GM21737 (cell line): ENCODE data around the gene FBLN7.
"Not testable (repeated sequence)": the region's sequence is repeated elsewhere in the genome, so short reads cannot be mapped to it uniquely, and the experiment has no call there.

Source experiments
- ATAC-seq: cut with Tn5 transposase; IDR thresholded peaks from one replicate; pipeline ENCODE4 v1.9.1; 2021; ENCODE audit warnings: mild to moderate bottlenecking, moderate library complexity; ENCODE audit not compliant: unreplicated experiment

The FBLN7 gene, protein sequence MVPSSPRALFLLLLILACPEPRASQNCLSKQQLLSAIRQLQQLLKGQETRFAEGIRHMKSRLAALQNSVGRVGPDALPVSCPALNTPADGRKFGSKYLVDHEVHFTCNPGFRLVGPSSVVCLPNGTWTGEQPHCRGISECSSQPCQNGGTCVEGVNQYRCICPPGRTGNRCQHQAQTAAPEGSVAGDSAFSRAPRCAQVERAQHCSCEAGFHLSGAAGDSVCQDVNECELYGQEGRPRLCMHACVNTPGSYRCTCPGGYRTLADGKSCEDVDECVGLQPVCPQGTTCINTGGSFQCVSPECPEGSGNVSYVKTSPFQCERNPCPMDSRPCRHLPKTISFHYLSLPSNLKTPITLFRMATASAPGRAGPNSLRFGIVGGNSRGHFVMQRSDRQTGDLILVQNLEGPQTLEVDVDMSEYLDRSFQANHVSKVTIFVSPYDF

DNA sequence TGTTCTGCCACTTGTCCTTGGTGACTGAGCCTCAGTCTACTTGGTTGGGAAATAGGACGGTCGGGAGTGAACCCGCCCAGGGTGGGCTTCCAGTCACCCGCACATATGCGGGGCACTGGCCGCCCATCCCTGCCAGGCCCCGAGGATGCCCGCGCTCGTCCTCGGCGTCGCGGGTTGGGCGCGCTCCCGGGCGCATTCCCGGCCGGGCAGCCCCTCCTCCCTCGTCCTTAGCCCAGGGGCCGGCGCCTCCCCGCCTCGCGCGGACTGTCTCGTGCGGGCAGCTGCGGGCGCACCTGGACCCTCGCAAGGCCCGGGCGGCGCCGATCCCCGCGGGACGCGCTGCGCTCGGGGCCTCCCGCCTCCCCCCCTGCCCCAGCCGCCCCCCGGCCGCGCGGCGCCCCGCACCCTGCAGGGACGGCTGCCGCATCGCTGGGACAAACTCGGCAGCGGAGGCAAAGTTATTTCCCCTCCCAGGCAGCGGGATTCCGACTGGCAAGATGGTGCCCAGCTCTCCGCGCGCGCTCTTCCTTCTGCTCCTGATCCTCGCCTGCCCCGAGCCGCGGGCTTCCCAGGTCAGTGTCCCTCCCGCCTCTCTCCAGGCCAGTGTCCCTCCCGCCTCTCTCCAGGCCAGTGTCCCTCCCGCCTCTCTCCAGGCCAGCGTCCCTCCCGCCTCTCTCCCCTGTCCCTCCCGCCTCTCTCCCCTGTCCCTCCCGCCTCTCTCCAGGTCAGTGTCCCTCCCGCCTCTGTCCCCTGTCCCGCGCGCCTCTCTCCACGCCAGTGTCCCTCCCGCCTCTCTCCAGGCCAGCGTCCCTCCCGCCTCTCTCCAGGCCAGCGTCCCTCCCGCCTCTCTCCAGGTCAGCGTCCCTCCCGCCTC lies at the start of gene FBLN7:
Gene FBLN7, plus strand, starts transcription at position 227 of the 874 bp plus-strand sequence. Its CDS starts 271 bp downstream, at position 498.
- no peak for ATAC-seq

DNA sequence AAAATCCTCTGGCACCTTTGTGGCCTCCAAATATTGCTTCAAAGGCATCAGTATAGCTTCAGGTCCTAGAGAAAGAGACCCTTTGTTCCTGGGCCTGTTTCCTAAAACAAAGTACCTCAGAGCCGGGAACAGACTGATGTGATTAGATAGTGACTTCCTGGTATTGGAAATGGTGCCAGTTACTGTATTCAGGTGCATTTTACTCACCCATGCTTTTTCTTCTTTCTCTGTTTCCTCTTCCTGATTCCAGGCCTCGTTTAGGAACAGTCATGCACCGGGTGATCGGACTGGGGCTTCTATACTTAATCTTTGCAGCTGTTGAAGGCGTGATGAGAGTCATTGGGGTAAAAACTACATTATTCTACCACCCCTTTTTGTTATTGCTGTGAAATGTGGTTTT lies 48.8 kb upstream of the FBLN7 start:
- ATAC-seq, result no peak

DNA sequence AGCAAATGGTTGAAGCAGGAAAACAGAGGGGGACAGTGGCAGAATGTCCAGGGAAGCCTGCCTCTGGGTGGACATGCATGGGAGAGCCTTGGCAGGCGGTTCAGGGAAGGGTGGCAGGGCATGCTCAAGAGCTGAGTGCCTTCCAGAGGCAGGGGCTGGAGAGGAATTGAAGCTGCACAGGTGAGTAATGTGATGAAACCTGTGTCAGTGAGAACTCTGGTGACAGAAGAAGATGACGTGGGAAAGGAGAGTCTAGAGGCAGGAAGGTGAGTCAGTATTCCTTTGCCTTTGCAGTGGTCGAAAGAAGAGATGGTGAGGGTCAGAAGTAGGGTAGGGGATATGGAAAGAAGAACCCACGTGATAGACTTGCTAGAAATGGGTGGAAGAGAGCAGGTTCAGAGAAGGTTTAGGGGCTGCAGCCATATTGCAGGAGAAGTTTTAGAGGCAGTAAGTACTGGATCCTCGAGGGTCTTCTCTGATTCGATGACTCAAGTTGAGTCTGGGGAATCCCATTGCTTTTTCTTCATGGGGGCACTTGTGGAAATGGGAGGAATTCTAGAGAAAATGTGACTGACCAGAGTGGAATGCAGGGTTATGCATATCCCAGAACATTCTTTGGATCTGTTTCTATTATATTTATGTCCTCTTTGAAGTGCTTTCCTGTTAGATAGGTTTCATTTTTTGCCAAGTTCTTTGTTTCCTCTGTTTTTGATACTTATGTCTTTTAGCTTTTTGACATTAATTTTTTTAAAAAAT lies 45.7 kb upstream of the FBLN7 start:
- ATAC-seq, result no peak

DNA sequence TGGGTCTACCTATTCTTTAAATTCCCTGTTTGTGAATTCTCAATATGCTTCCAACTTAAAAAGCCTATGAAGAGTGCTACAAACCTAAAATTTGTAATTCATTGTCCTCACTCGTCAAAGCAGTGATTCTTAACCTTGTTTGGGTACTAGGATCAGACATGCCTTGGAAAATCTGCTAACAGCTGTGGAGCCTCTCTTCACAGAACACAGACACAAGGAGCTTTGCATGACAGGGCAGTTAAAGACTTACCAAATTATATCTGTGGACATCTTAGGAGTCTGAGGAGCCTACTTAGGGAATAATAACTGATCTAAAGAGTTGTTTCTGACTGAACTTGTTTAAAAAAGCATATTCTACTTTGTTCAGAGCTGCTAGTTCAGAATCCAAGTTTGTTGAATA lies 45.0 kb upstream of the FBLN7 start:
- no peak for ATAC-seq

DNA sequence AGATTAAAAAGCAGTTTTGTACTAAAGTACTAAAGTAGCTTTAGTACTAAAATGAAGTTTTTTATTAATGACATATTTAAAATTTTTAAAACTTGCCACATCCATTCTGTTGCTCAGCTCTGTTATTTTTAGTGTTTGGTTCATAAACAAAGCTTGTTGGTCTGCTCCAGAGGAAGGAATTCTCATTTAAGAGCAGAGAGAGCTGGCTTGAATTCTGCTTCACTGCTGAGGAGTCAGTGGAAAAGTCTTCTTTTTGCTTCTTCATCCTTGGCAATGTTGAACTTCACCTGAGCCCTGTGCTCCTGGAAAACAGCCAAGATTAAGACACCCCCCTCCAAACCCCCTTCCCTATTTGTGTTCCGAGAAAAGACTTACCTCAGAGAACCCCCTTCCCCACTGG lies 42.5 kb upstream of the FBLN7 start:
- ATAC-seq, result no peak

DNA sequence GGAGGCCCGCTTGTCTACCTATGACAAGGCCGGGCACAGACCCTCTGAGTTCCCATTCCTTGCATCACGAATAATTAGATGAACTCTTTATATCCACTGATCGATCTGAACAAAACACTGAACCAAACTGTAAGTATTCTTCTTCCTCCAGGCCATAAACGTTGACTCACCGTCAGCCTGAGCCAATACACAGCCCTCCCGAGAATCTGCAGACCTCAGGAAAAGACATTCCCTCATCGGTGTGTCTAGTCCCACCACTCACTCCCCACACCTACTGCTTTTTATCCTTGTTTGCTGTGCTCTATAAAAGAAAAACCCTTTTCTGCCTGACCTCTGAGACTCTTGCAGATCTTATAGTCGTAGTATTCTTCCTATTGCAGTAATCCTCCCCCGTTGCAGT lies 42.1 kb upstream of the FBLN7 start:
- no peak for ATAC-seq

DNA sequence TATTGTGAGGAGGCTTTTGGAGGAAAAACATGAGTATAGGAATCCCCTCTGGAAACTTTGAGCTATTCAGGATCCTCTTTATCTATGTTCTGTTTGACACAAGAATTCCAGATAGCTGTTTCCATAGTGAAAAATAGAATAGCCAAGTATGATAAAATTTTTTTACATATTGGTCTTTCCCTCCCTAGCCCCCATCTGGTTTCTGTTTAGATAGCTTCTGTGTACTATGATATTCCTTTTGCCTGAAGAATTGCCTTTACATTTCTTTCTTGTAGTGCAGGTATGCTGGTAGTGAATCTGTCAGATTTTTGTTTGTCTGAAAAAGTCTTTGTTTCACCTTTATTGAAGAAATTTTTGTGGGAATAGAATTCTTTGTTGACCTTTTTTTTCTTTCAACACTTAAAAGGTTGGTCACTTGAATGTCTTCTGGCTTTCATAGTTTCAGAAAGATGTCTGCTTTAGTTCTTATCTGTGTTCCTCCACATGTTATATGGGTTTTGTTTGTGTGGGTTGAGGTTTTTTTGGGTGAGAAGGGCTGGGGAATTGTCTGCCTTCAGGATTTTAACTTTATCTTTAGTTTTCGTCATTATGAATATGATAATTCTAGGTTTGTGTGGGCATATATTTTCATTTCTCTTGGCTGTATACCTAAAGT lies 29.9 kb upstream of the FBLN7 start:
- no peak for ATAC-seq

DNA sequence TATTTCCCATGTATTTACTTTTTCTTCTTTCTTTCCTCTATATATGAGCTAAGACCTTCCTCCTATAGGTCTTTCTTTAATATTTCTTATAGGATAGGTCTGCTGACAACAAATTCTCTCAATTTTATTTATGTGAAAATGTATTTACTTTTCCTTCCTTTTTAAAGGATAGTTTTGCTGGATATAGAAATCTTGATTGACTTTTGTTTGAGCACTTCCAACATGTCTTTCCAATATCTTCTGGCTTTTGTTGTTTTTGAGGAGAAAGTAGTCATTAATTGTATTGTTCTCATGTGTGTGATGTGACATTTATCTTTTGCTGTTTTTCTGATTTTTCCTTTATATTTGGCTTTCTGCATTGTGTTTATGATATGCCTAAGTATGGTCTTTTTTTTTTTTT lies 28.9 kb upstream of the FBLN7 start:
- ATAC-seq, result no peak

DNA sequence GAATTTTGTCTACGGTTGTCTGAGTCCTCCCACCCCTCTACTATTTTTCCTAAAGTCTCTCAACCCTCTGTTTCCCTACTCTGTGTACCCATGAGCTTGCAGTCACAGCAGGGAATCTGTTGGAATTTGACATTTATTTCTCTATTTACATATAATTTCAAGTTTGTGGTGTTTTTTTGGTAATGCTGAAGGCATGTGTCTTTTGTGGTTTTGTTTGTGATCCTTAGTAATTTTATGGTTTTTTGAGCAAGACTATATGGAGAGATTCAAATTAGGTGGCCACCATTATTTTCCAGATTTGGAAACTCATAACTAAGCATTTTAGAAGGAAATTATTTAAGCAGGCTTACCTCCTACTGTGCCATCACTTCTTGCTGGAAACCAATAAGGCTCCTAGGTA lies 27.2 kb upstream of the FBLN7 start:
- no peak for ATAC-seq

DNA sequence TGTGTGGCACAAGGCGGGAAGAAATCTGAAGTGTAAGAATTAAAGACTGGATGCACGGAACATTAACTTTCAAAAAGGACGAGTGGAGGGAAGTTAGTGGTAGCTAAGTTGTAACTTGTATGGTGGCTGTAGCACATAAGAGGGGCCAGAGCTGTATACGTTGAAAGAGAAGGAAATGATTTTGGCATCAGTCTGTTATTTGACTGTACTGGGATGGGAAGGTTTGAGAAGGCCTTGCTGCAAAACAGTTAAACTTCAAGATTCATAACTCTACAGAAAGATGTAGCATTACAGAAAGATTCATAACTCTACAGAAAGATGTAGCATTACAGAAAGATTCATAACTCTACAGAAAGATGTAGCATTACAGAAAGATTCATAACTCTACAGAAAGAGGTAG lies 24.8 kb upstream of the FBLN7 start:
- not testable (repeated sequence) for ATAC-seq

DNA sequence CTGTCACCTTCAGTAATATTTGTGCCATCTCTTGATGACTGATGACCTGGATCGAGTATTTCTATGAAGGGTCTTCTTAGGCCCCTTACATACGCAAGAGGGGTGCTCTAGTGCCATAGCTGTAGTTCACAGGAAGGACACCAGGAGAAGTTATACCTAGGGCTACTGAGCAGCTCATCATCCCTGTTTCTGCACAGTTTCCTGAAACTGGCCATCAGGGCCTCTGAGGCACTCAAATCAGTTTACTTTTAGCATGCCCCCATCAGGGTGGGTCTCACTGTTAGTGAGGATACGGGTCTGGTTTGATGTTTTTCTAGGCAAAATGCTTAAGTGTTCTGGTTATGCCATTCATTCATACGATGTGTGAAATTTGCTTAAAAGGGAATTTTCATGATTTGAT lies 20.0 kb upstream of the FBLN7 start:
- no peak for ATAC-seq

DNA sequence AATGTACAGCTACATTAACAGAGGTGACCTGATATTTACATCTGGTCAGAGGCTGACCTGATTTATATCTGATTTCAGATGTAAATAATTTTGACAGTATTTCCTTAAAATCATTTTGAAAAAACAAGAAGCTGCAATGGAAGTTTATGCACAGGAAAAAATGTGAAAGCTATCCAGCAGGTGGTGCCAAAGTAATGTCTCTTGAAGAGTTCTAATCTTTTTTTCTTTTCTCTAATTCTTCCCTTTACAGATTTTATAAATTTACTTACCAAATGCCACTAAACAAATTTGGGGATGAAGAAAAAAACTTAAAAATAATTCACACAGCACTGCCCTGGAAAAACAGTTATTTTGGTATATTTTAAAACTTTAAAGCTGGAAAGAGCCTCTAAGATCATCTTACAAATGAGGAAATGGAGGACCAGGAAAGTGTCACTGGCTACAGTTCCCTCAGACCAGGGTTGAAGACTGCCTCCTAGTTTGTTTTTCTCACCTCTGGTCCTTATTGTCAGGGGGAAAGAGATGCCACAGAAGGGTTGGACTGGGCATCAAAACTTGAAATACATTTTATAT lies 16.4 kb upstream of the FBLN7 start:
- no peak for ATAC-seq

DNA sequence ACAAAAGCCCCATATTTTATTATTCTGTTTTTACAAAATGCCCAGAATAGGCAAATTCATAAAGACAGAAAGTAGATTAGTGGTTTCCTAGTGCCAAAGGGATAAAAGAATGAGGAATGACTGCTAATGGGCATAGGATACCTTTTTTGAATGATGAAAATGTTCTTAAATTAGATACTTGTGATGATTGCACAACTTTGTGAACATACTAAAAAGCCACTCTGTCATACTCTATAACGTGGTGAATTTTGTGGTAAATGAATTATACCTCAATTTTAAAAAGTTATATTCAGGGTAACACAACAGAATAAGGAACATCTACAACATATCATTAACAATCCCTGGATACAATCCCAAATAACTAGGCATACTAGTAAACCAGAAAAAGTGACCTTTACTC lies 9.1 kb upstream of the FBLN7 start:
- no peak for ATAC-seq

DNA sequence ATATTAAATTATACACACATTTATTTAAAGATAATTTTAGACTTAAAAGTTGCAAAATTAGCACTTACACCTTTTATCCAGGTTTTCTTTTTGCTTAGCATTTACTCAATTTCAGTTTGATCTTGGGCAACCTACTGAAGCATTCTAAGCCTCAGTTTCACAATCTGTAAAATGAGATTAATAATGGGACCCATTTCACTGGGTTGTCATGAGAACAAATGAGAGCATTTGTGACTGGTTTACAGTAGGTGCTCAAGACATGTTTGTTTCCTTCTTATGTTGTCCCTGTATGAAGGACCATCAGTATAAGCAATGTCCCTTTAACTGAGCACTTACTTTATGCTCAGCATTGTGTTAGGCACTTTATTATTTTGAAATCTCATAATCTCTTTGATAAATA lies 4.8 kb upstream of the FBLN7 start:
- ATAC-seq, result no peak

DNA sequence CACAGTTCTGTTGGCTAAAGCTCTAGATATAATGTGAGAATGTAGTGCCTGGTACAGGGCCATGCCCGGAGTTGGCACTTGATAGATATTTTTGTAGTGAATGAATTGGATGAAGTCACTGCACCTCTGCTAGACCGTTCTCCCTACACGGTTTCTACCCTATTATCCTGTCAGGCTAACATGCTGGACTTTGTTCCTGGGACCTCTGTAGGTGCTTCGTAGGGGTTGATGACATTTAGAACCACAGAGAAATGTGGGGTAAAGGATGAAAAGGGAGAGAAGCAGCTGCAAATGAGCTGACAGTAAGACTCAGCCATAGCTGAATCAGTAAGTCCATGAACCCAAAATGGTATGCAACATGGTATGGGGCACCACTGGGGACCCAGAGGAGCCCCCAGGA lies 4.1 kb upstream of the FBLN7 start:
- no peak for ATAC-seq

DNA sequence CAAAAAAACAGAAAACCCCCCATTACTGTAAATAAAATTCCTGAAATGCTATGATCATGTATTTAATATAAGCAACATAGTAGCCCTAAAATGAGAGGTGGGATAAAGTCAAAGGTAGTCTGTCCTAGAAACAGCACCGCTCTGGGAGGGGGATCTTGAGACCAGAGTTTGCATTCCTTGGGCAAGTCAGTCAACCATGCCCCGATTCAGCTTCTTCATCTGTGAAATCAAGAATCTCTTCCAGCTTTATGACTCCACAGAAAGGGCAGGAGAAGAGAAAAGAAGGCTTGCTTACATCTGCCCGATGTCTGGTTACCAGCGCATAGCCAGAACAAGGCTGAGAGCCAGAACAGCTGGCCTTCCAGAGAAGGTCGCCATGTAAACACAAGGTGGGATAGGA lies 2.1 kb upstream of the FBLN7 start:
- no peak for ATAC-seq

DNA sequence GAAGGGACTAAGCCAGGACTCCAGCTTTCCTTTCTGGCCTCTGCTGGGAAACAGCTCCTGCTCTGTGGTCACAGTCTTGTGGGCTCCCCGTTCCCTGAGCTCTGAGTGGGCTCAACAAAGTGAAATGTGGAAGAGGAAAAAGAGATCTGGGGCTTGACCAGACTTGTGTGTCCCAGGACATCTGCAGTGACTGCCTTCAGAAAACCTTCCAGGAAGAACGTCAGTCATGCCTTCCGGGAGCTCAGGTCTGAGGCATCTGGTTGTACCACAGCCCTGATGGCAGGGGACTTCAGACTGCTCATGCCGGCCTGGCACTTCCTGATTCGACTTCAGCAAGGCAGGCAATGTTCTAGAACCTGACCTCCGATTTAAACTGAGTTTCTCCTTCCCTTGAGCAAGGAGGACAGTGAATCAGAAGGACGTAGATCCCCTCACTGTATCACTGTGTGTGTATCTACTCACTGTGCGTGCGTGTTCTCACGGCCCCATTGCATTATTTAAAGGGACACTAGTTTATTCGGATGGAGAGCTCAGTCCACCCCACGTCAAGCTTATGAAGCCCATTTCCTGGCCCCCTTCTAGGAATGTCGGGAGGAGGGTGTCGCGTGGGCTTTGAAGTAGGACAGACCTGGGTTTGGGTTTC lies 548 bp upstream of the FBLN7 start:
- ATAC-seq, result no peak

DNA sequence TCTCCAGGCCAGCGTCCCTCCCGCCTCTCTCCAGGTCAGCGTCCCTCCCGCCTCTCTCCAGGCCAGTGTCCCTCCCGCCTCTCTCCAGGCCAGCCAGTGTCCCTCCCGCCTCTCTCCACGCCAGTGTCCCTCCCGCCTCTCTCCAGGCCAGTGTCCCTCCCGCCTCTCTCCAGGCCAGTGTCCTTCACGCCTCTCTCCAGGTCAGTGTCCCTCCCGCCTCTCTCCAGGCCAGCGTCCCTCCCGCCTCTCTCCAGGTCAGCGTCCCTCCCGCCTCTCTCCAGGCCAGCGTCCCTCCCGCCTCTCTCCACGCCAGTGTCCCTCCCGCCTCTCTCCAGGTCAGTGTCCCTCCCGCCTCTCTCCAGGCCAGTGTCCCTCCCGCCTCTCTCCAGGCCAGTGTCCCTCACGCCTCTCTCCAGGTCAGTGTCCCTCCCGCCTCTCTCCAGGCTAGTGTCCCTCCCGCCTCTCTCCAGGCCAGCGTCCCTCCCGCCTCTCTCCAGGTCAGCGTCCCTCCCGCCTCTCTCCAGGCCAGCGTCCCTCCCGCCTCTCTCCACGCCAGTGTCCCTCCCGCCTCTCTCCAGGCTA lies 939 bp downstream of the FBLN7 start:
- not testable (repeated sequence) for ATAC-seq

DNA sequence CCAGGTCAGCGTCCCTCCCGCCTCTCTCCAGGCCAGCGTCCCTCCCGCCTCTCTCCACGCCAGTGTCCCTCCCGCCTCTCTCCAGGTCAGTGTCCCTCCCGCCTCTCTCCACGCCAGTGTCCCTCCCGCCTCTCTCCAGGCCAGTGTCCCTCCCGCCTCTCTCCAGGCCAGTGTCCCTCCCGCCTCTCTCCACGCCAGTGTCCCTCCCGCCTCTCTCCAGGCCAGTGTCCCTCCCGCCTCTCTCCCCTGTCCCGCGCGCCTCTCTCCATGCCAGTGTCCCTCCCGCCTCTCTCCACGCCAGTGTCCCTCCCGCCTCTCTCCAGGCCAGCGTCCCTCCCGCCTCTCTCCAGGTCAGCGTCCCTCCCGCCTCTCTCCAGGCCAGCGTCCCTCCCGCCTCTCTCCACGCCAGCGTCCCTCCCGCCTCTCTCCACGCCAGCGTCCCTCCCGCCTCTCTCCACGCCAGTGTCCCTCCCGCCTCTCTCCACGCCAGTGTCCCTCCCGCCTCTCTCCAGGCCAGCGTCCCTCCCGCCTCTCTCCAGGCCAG lies 1.5 kb downstream of the FBLN7 start:
- ATAC-seq, result not testable (repeated sequence)
